GM23338 (cell line): ENCODE measurements around the gene NLGN1. TPM values are rescaled to one million over a fixed set of nuclear protein-coding genes. Genes with fewer than 3 reads are reported as not detected.

ENCODE experiments used
- ATAC-seq: fragments of 200-7000 bp; cut with Tn5 transposase; 3 replicates; pipeline ENCODE4 v1.9.1; 2020
- DNase-seq: peaks from one replicate; pipeline ENCODE4 v3.0.0-alpha.2; 2015; ENCODE audit warnings: low spot score
- H2AFZ ChIP-seq: fragments of 200-600 bp; sonication (generic); 2 replicates; pipeline ENCODE4 v1.8.0; 2016; ENCODE audit warnings: antibody characterized with exemption, mild to moderate bottlenecking, moderate library complexity
- H3F3A ChIP-seq: fragments of 200-600 bp; sonication (generic); replicated peaks from 2 replicates; pipeline ENCODE4 v1.8.0; 2017; ENCODE audit warnings: antibody characterized with exemption, mixed run types, low read depth
- H3K27ac ChIP-seq: fragments of 200-600 bp; sonication (generic); 2 replicates; pipeline ENCODE4 v1.6.1; 2016; ENCODE audit warnings: low read depth
- H3K27me3 ChIP-seq: fragments of 200-600 bp; sonication (generic); 2 replicates; pipeline ENCODE4 v1.8.0; 2016; ENCODE audit warnings: mild to moderate bottlenecking, mixed run types, moderate library complexity; ENCODE audit not compliant: insufficient read depth
- H3K36me3 ChIP-seq: fragments of 200-600 bp; sonication (generic); 2 replicates; pipeline ENCODE4 v1.8.0; 2016; ENCODE audit warnings: mild to moderate bottlenecking; ENCODE audit not compliant: insufficient read depth
- H3K4me1 ChIP-seq: fragments of 200-600 bp; sonication (generic); 2 replicates; pipeline ENCODE4 v1.8.0; 2016; ENCODE audit warnings: mild to moderate bottlenecking, moderate library complexity; ENCODE audit not compliant: insufficient read depth
- H3K4me2 ChIP-seq: fragments of 200-600 bp; sonication (generic); 2 replicates; pipeline ENCODE4 v1.7.1; 2017; ENCODE audit warnings: mixed run types
- H3K4me3 ChIP-seq: fragments of 200-600 bp; sonication (generic); 2 replicates; pipeline ENCODE4 v1.6.1; 2016; ENCODE audit warnings: mixed run types
- H3K79me2 ChIP-seq: fragments of 200-600 bp; sonication (generic); replicated peaks from 2 replicates; pipeline ENCODE4 v1.8.0; 2017; ENCODE audit warnings: mild to moderate bottlenecking; ENCODE audit not compliant: insufficient read depth
- H3K9me2 ChIP-seq: fragments of 200-600 bp; sonication (generic); 2 replicates; pipeline ENCODE4 v1.8.0; 2017; ENCODE audit not compliant: insufficient read depth
- H4K20me1 ChIP-seq: fragments of 200-600 bp; sonication (generic); replicated peaks from 2 replicates; pipeline ENCODE4 v1.8.0; 2017; ENCODE audit warnings: mild to moderate bottlenecking; ENCODE audit not compliant: insufficient read depth
- H3K27ac Mint-ChIP-seq: 2 replicates; pipeline ENCODE4 v1.8.0; 2020; ENCODE audit warnings: inconsistent platforms, mild to moderate bottlenecking, moderate library complexity, mixed read lengths
- H3K27me3 Mint-ChIP-seq: 3 replicates; pipeline ENCODE4 v1.8.0; 2022; ENCODE audit warnings: low read depth, mild to moderate bottlenecking, moderate library complexity, mixed read lengths, inconsistent platforms; ENCODE audit not compliant: insufficient read depth, poor library complexity
- H3K36me3 Mint-ChIP-seq: 3 replicates; pipeline ENCODE4 v1.8.0; 2021; ENCODE audit warnings: low read depth, mild to moderate bottlenecking, inconsistent platforms, moderate library complexity, mixed read lengths
- H3K4me1 Mint-ChIP-seq: 3 replicates; pipeline ENCODE4 v1.8.0; 2020; ENCODE audit warnings: mild to moderate bottlenecking, inconsistent platforms, mixed read lengths
- H3K4me3 Mint-ChIP-seq: 3 replicates; pipeline ENCODE4 v1.8.0; 2021; ENCODE audit warnings: moderate library complexity, mild to moderate bottlenecking, inconsistent platforms, mixed read lengths
- H3K9me3 Mint-ChIP-seq: 3 replicates; pipeline ENCODE4 v1.8.0; 2020; ENCODE audit warnings: moderate library complexity, mild to moderate bottlenecking, inconsistent platforms, mixed read lengths
- CREB1 ChIP-seq: fragments of 250-450 bp; sonication (Bioruptor Pico); IDR thresholded peaks from 2 replicates; pipeline ENCODE4 v1.5.0; 2020; ENCODE audit warnings: low read depth, mild to moderate bottlenecking, moderate library complexity
- CTCF ChIP-seq, 2 experiments: fragments of 200-600 bp in 1 of 2; sonication (generic) in 1 of 2; conservative IDR thresholded peaks; 2 replicates each; pipeline versions ENCODE4 v1.5.1 to v1.6.1; 2016 to 2017; ENCODE audit warnings: antibody characterized with exemption in 2 of 2, low read depth in 2 of 2, mild to moderate bottlenecking in 2 of 2, moderate library complexity in 1 of 2
- ETS1 ChIP-seq: IDR thresholded peaks from 2 replicates; pipeline ENCODE4 v1.6.1; 2016; ENCODE audit warnings: antibody characterized with exemption
- EZH2 ChIP-seq: fragments of 200-600 bp; sonication (generic); IDR thresholded peaks from one replicate; pipeline ENCODE4 v1.8.0; 2017; ENCODE audit warnings: antibody characterized with exemption, mild to moderate bottlenecking, low read depth; ENCODE audit not compliant: unreplicated experiment
- EZH2phosphoT487 ChIP-seq: fragments of 200-600 bp; sonication (generic); IDR thresholded peaks from one replicate; pipeline ENCODE4 v1.8.1; 2018; ENCODE audit warnings: antibody characterized with exemption; ENCODE audit not compliant: unreplicated experiment
- JUNB ChIP-seq: IDR thresholded peaks from one replicate; pipeline ENCODE4 v1.6.1; 2016; ENCODE audit warnings: antibody characterized with exemption; ENCODE audit not compliant: unreplicated experiment
- NANOG ChIP-seq: IDR thresholded peaks from 2 replicates; pipeline ENCODE4 v1.6.1; 2016; ENCODE audit warnings: antibody characterized with exemption, borderline replicate concordance
- POLR2AphosphoS5 ChIP-seq: IDR thresholded peaks from 2 replicates; pipeline ENCODE4 v1.6.1; 2016; ENCODE audit warnings: antibody characterized with exemption, low read depth
- REST ChIP-seq: IDR thresholded peaks from one replicate; pipeline ENCODE4 v1.6.1; 2018; ENCODE audit warnings: antibody characterized with exemption; ENCODE audit not compliant: unreplicated experiment
- STAT1 ChIP-seq: IDR thresholded peaks from one replicate; pipeline ENCODE4 v1.6.1; 2016; ENCODE audit warnings: antibody characterized with exemption; ENCODE audit not compliant: unreplicated experiment
- ZNF114 ChIP-seq: fragments of 250-450 bp; sonication (Bioruptor Pico); IDR thresholded peaks from 2 replicates; pipeline ENCODE4 v1.5.0; 2020; ENCODE audit warnings: mild to moderate bottlenecking, moderate library complexity
- ZNF331 ChIP-seq: fragments of 250-450 bp; sonication (Bioruptor Pico); IDR thresholded peaks from 2 replicates; pipeline ENCODE4 v1.5.0; 2020; ENCODE audit warnings: low read depth, mild to moderate bottlenecking, moderate library complexity
- ZNF462 ChIP-seq: fragments of 250-450 bp; sonication (Bioruptor Pico); IDR thresholded peaks from 2 replicates; pipeline ENCODE4 v1.5.0; 2020; ENCODE audit warnings: mild to moderate bottlenecking, moderate library complexity
- polyA plus RNA-seq: library from polyadenylated mRNA; unstranded; fragments of >200 nt; fragmentation: Nextera tagmentation; extraction: Ambion mirVana; gene quantifications from 2 replicates; pipeline ENCODE4 v1.2.1, GENCODE V29; 2016
- total RNA-seq: library from RNA; depleted of rRNA; stranded (reverse); fragments of >200 nt; shearing (Covaris generic); gene quantifications from 2 replicates; pipeline ENCODE4 v1.2.3, GENCODE V29; 2014

The NLGN1 gene
- total and polyA plus RNA-seq, 2 experiments from 2014 or later, result 6.5 to 18.6 TPM

GRCh38 chr3:174062923-174063322 is 665.4 kb downstream of the NLGN1 start:
- H3K27ac Mint-ChIP-seq, result no peak overlapping the region
- H3K4me3 Mint-ChIP-seq, result no peak overlapping the region
- no peaks in the 10 kb centered on the region for H3K27me3 Mint-ChIP-seq
- Histone ChIP-seq H4K20me1 (no peaks in the 10 kb centered on the region), H3K36me3 (0 out of 2 replicates have a peak, but pooled peaks cover 9% of the 10 kb centered on the region), H3K4me2 (no peak overlapping the region), H3K9me2 (no peaks in the 10 kb centered on the region), H3K4me1 (no peaks in the 10 kb centered on the region), H3F3A (no peaks in the 10 kb centered on the region), H2AFZ (no peak overlapping the region), H3K4me3 (no peak overlapping the region), H3K27me3 (no peaks in the 10 kb centered on the region), H3K79me2 (no peaks in the 10 kb centered on the region), H3K27ac (no peak overlapping the region)
- TF ChIP-seq ZNF114 (CRISPR knock-in tag), result no peak
- TF ChIP-seq ETS1, result no peak
- no peak for TF ChIP-seq REST
- no peak for TF ChIP-seq NANOG
- no peak for TF ChIP-seq STAT1
- TF ChIP-seq EZH2phosphoT487, result no peak
- no peak for TF ChIP-seq CTCF (conservative IDR thresholded peaks at IDR 0.05; ENCODE audit: low read depth in 2 of 2)
- TF ChIP-seq EZH2, result no peak
- no peak for TF ChIP-seq POLR2AphosphoS5
- TF ChIP-seq ZNF462 (CRISPR knock-in tag), result no peak
- TF ChIP-seq ZNF331 (CRISPR knock-in tag), result no peak
- no peak for TF ChIP-seq CREB1 (CRISPR knock-in tag)
- TF ChIP-seq JUNB, result no peak
- 0 out of 3 replicates have a peak, but pooled peaks cover 2% of the 10 kb centered on the region for H3K4me1 Mint-ChIP-seq
- H3K9me3 Mint-ChIP-seq, result peaks cover 8% of the 10 kb centered on the region
- H3K36me3 Mint-ChIP-seq, result peaks cover 8% of the 10 kb centered on the region; the same call in 2 of the 3 replicates
- ATAC-seq (no peak), DNase-seq (no peak)
